Measurements from ENCODE around the gene HIVEP1. TPM values are rescaled to one million over a fixed set of nuclear protein-coding genes. Genes with fewer than 3 reads are reported as not detected.

HIVEP1 gene
- total RNA-seq, 3 donors from 2014 or later = 24.8 to 41.3 (median 27.2) TPM

DNA sequence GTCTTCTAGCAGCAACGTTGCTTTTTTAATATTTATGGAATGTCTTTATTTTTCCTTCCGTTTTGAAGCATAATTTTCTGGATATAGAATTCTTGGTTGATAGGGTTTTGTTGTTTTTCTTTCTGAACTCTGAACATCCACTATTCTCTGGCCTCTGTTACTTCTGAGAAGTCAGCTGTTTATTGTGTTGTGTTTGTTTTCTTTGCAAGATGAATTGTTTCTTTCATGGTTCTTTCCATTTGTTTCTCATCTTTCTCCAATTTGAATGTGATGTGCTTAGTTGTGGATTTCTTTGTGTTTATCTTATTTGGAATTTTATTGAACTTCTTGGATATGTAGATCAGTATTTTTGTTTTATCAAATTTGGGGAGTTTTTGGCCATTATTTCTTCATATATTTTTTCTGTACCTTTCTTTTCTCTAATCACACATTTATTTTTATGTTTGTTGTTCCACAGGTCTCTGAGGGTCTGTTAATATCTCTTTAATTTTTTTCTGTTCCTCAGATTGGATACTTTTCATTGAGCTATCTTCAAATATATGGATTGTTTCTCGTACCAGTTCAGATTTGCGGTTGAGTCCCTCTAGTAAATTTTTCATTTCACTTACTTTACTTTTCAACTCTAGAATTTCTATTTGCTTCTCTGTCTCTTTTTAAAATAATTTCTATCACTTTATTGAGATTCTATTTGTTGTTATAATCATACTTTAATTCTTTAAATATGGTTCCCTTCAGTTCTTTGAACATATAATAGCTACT, 18.0 kb downstream of the HIVEP1 start:
- intact Hi-C loops (cut with DNase I; ENCODE audit: low total_unique reads) = no loop called here
- Histone ChIP-seq H3K36me3 (no peaks in the 10 kb centered on the region), H3K27me3 (no peaks in the 10 kb centered on the region), H3K27ac (no peak overlapping the region), H3K4me3 (no peak overlapping the region), H3K4me1 (no peaks in the 10 kb centered on the region), H3K9me3 (peaks cover 0 to 16% of the 10 kb centered on the region in 2 donors)
- DNase-seq (ENCODE audit: low spot score in 2 of 2) = no peak
- TF ChIP-seq CTCF (IDR thresholded peaks at IDR 0.05) (no peak), POLR2AphosphoS5 (IDR thresholded peaks at IDR 0.05) (no peak)

GRCh38 chr6:12030993-12031550, 19.0 kb downstream of the HIVEP1 start:
- H3K4me3 ChIP-seq = no peak overlapping the region
- no peak overlapping the region for H3K27ac ChIP-seq
- TF ChIP-seq POLR2A (IDR thresholded peaks at IDR 0.05) = no peak
- no peak for TF ChIP-seq POLR2AphosphoS5 (IDR thresholded peaks at IDR 0.05)
- TF ChIP-seq CTCF (IDR thresholded peaks at IDR 0.05) = no peak
- no peaks in the 10 kb centered on the region for H3K4me1 ChIP-seq
- peaks cover 0 to 16% of the 10 kb centered on the region in 2 donors for H3K9me3 ChIP-seq
- no peak for DNase-seq (ENCODE audit: low spot score in 2 of 2)
- intact Hi-C loops (cut with DNase I; ENCODE audit: low total_unique reads) = no loop called here
- H3K27me3 ChIP-seq = no peaks in the 10 kb centered on the region
- no peaks in the 10 kb centered on the region for H3K36me3 ChIP-seq

GRCh38 chr6:12032783-12033573, 20.9 kb downstream of the HIVEP1 start:
- Histone ChIP-seq H3K4me3 (no peak overlapping the region), H3K27ac (no peak overlapping the region), H3K36me3 (no peaks in the 10 kb centered on the region), H3K27me3 (no peaks in the 10 kb centered on the region), H3K4me1 (no peaks in the 10 kb centered on the region), H3K9me3 (peaks cover 0 to 16% of the 10 kb centered on the region in 2 donors)
- intact Hi-C loops (cut with DNase I; ENCODE audit: low total_unique reads) = no loop called here
- TF ChIP-seq POLR2A (IDR thresholded peaks at IDR 0.05) = no peak
- no peak for DNase-seq (ENCODE audit: low spot score in 2 of 2)

GRCh38 chr6:12033770-12034169, 21.7 kb downstream of the HIVEP1 start:
- intact Hi-C loops (cut with DNase I; ENCODE audit: low total_unique reads) = no loop called here
- DNase-seq (ENCODE audit: low spot score in 2 of 2) = no peak
- no peak for TF ChIP-seq CTCF (IDR thresholded peaks at IDR 0.05)

GRCh38 chr6:12034349-12034748, 22.2 kb downstream of the HIVEP1 start:
- Histone ChIP-seq H3K27me3 (no peaks in the 10 kb centered on the region), H3K4me3 (no peak overlapping the region), H3K9me3 (peaks cover 0 to 15% of the 10 kb centered on the region in 2 donors), H3K27ac (no peak overlapping the region), H3K4me1 (no peaks in the 10 kb centered on the region), H3K36me3 (no peaks in the 10 kb centered on the region)
- no peak for DNase-seq (ENCODE audit: low spot score in 2 of 2)
- no peak for TF ChIP-seq POLR2A (IDR thresholded peaks at IDR 0.05)
- TF ChIP-seq POLR2AphosphoS5 (IDR thresholded peaks at IDR 0.05) = no peak
- TF ChIP-seq CTCF (IDR thresholded peaks at IDR 0.05) = no peak
- intact Hi-C loops (cut with DNase I; ENCODE audit: low total_unique reads) = no loop called here

More at GRCh38 chr6:12033770-12034169, 21.7 kb downstream of the HIVEP1 start:
- H3K27me3 ChIP-seq = no peaks in the 10 kb centered on the region
- H3K36me3 ChIP-seq = no peaks in the 10 kb centered on the region
- no peak overlapping the region for H3K4me3 ChIP-seq
- H3K27ac ChIP-seq = no peak overlapping the region
- H3K4me1 ChIP-seq = no peaks in the 10 kb centered on the region
- peaks cover 0 to 16% of the 10 kb centered on the region in 2 donors for H3K9me3 ChIP-seq
